Nephron (organoid): Measurements from ENCODE around the gene GMPR.

ENCODE experiments used
- H3K27ac Mint-ChIP-seq, 3 experiments: 2 replicates each; pipeline ENCODE4 v1.8.0; 2020; ENCODE audit warnings: mixed read lengths in 3 of 3, mild to moderate bottlenecking in 2 of 3, moderate library complexity in 1 of 3
- H3K27me3 Mint-ChIP-seq: 2 replicates; pipeline ENCODE4 v1.8.0; 2021; ENCODE audit warnings: low read depth, mild to moderate bottlenecking, moderate library complexity, mixed read lengths
- H3K36me3 Mint-ChIP-seq: 2 replicates; pipeline ENCODE4 v1.8.0; 2020; ENCODE audit warnings: low read depth, mixed read lengths
- H3K4me1 Mint-ChIP-seq: 2 replicates; pipeline ENCODE4 v1.8.0; 2020; ENCODE audit warnings: mixed read lengths
- H3K4me3 Mint-ChIP-seq, 3 experiments: 2 replicates each; pipeline ENCODE4 v1.8.0; 2020; ENCODE audit warnings: mild to moderate bottlenecking in 3 of 3, mixed read lengths in 3 of 3, moderate library complexity in 2 of 3
- H3K9me3 Mint-ChIP-seq: 2 replicates; pipeline ENCODE4 v1.8.0; 2020; ENCODE audit warnings: mixed read lengths
- TF ChIP-seq, protein P1 (sequence below), 3 experiments: fragments of 200-600 bp; sonication (generic); IDR thresholded peaks; one replicate each; pipeline ENCODE4 v1.5.0; 2021; ENCODE audit warnings: antibody characterized with exemption in 3 of 3; ENCODE audit not compliant: unreplicated experiment in 3 of 3

GMPR gene

GRCh38 chr6:16299861-16300260 is 61.5 kb downstream of the GMPR start:
- H3K36me3 Mint-ChIP-seq, result no peaks in the 10 kb centered on the region
- no peaks in the 10 kb centered on the region for H3K4me1 Mint-ChIP-seq
- H3K4me3 Mint-ChIP-seq, result no peak overlapping the region
- peaks cover 25% of the 10 kb centered on the region for H3K27me3 Mint-ChIP-seq
- H3K9me3 Mint-ChIP-seq, result no peaks in the 10 kb centered on the region
- H3K27ac Mint-ChIP-seq, result no peak overlapping the region
- TF ChIP-seq, protein P1, sequence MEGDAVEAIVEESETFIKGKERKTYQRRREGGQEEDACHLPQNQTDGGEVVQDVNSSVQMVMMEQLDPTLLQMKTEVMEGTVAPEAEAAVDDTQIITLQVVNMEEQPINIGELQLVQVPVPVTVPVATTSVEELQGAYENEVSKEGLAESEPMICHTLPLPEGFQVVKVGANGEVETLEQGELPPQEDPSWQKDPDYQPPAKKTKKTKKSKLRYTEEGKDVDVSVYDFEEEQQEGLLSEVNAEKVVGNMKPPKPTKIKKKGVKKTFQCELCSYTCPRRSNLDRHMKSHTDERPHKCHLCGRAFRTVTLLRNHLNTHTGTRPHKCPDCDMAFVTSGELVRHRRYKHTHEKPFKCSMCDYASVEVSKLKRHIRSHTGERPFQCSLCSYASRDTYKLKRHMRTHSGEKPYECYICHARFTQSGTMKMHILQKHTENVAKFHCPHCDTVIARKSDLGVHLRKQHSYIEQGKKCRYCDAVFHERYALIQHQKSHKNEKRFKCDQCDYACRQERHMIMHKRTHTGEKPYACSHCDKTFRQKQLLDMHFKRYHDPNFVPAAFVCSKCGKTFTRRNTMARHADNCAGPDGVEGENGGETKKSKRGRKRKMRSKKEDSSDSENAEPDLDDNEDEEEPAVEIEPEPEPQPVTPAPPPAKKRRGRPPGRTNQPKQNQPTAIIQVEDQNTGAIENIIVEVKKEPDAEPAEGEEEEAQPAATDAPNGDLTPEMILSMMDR (IDR thresholded peaks at IDR 0.05; ENCODE audit: unreplicated experiment in 3 of 3), result no peak

GRCh38 chr6:16301511-16301910 is 63.1 kb downstream of the GMPR start:
- Mint-ChIP-seq H3K27ac (no peak overlapping the region), H3K27me3 (peaks cover 37% of the 10 kb centered on the region), H3K9me3 (no peaks in the 10 kb centered on the region), H3K36me3 (peaks cover 7% of the 10 kb centered on the region), H3K4me3 (no peak overlapping the region), H3K4me1 (no peaks in the 10 kb centered on the region)
- TF ChIP-seq, protein P1 (IDR thresholded peaks at IDR 0.05; ENCODE audit: unreplicated experiment in 3 of 3), result no peak

DNA sequence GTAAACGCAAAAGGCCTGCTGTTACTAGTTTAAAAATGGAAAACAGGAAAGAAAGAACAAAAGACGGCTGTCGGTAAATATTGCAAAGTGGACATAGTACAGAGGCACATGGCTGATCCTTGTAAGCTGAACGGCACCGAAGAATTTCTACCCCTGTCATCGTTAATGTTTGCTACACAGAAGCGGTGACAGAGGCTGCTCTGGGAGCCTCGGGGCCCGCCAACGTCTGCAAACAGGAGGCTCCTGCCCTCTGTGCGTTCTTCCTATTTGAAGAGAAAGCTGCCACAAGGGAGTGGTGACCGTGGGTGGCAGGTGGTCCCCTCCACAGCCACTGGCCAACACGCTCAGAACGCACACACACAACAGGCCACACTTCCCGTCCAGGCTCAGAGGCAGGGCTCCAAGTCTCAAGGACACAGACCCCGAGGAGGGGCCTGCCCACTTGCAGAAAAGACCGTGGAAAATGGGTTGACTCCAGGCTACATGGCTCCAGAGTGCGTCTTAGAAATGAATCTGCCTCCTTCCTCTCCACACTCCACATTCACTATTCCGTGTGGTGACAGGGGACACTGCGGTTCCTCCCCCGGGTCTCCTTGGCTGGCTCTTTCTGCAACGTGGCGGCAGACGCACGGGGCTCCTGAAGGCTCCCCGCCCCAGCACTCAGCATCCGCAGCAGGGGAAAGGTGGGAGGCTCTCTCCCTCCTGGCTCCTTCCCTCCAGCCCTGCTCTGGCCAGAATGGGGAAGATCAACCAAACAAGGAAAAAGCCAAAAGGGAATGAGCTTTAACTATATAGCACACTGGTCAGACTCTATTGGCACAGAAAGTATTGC is 64.5 kb downstream of the GMPR start:
- H3K4me1 Mint-ChIP-seq, result no peaks in the 10 kb centered on the region
- H3K27ac Mint-ChIP-seq, result no peak overlapping the region
- H3K27me3 Mint-ChIP-seq, result peaks cover 42% of the 10 kb centered on the region
- H3K36me3 Mint-ChIP-seq, result peaks cover 10% of the 10 kb centered on the region
- TF ChIP-seq, protein P1 (IDR thresholded peaks at IDR 0.05; ENCODE audit: unreplicated experiment in 3 of 3), result no peak
- no peaks in the 10 kb centered on the region for H3K9me3 Mint-ChIP-seq
- no peak overlapping the region for H3K4me3 Mint-ChIP-seq

GRCh38 chr6:16305246-16305725 is 66.9 kb downstream of the GMPR start:
- TF ChIP-seq, protein P1 (IDR thresholded peaks at IDR 0.05; ENCODE audit: unreplicated experiment in 3 of 3), result no peak
- Mint-ChIP-seq H3K4me3 (no peak overlapping the region), H3K4me1 (no peaks in the 10 kb centered on the region), H3K27me3 (peaks cover 41% of the 10 kb centered on the region), H3K36me3 (peaks cover 14% of the 10 kb centered on the region), H3K27ac (no peak overlapping the region), H3K9me3 (no peaks in the 10 kb centered on the region)

DNA sequence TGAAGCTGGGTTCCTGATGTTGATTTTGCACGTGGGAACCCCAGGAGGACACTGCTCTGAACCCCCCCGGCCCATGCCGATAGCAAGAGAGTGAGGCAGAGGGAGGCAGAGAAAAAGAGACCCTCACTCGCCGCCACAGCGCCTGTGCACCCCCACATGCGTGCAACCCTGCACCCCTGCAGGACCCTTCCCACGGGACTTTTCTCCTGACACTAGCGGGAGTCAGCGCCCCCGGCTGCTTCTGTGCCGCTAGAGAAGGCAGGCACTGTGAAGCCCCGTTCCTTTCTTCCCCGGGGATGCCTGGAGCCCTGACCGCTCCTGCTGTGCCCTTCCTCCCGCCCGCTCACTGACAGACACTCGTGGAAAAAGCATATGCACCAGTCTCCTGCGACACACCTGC is 67.4 kb downstream of the GMPR start:
- Mint-ChIP-seq H3K4me1 (no peaks in the 10 kb centered on the region), H3K27ac (no peak overlapping the region), H3K27me3 (peaks cover 41% of the 10 kb centered on the region), H3K36me3 (peaks cover 14% of the 10 kb centered on the region), H3K9me3 (no peaks in the 10 kb centered on the region), H3K4me3 (no peak overlapping the region)
- TF ChIP-seq, protein P1 (IDR thresholded peaks at IDR 0.05; ENCODE audit: unreplicated experiment in 3 of 3), result no peak

DNA sequence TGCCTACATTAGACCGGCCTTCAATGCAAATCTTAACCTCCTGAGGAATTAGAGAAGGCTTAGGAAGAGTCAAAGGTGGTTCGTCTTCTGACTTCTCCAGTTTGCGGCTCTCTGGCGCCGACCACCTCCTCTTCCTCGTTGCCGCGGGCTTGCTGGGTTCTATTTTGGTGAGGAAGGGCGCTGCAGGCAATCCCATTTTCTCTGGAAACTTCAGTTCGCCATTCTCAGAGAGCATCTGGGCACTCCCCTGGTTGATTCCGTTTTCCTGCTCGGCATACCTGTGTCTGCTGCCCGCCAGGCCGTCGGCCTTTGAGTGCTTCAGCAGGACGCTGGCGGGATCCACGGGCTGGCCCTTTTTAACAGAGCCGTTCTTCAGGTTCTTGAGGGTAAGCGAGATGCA is 67.9 kb downstream of the GMPR start:
- Mint-ChIP-seq H3K4me1 (no peaks in the 10 kb centered on the region), H3K27ac (no peak overlapping the region), H3K27me3 (peaks cover 41% of the 10 kb centered on the region), H3K36me3 (peaks cover 14% of the 10 kb centered on the region), H3K9me3 (no peaks in the 10 kb centered on the region), H3K4me3 (no peak overlapping the region)
- TF ChIP-seq, protein P1 (IDR thresholded peaks at IDR 0.05; ENCODE audit: unreplicated experiment in 3 of 3), result no peak
